ENCODE measurements around the gene DOCK3. TPM values are rescaled to one million over a fixed set of nuclear protein-coding genes. Genes with fewer than 3 reads are reported as not detected.

The DOCK3 gene
- total and polyA plus RNA-seq, 2 donors from 2014 or later: 0.49 to 0.54 TPM

- Histone ChIP-seq H3K4me3 (ENCODE audit: low read length in 3 of 3) (no peak overlapping the region), H3K4me1 (ENCODE audit: control insufficient read depth in 2 of 3, insufficient read depth in 2 of 3, low read depth in 1 of 3, low read length in 3 of 3) (no peaks in the 10 kb centered on the region), H3K36me3 (ENCODE audit: control insufficient read depth in 2 of 3, insufficient read depth in 3 of 3, low read length in 3 of 3) (no peaks in the 10 kb centered on the region), H3K9ac (ENCODE audit: low read length in 3 of 3) (no peak overlapping the region), H3K9me3 (ENCODE audit: control insufficient read depth in 2 of 3, insufficient read depth in 1 of 3, low read length in 3 of 3) (no peaks in the 10 kb centered on the region), H3K27ac (ENCODE audit: low read depth in 2 of 2, low read length in 2 of 2) (no peak overlapping the region), H3K27me3 (ENCODE audit: control insufficient read depth, insufficient read depth, low read length) (no peaks in the 10 kb centered on the region)
- TF ChIP-seq CTCF (IDR thresholded peaks at IDR 0.05; ENCODE audit: borderline replicate concordance, extremely low read depth, insufficient read depth): no peak
- intact Hi-C loops (cut with DNase I): no loop called here
- DNase-seq (no peak), FAIRE-seq (no peak)
These were observed 661.5 kb downstream of the DOCK3 start for GRCh38 chr3:51336261-51336660.

GRCh38 chr3:51337666-51338065 lies 662.9 kb downstream of the DOCK3 start:
- no peak for DNase-seq
- H3K9me3 ChIP-seq (ENCODE audit: control insufficient read depth in 2 of 3, insufficient read depth in 1 of 3, low read length in 3 of 3): no peaks in the 10 kb centered on the region
- intact Hi-C loops (cut with DNase I): no loop called here
- no peak overlapping the region for H3K9ac ChIP-seq (ENCODE audit: low read length in 3 of 3)
- no peak for FAIRE-seq
- no peaks in the 10 kb centered on the region for H3K36me3 ChIP-seq (ENCODE audit: control insufficient read depth in 2 of 3, insufficient read depth in 3 of 3, low read length in 3 of 3)
- no peak overlapping the region for H3K4me3 ChIP-seq (ENCODE audit: low read length in 3 of 3)
- no peak for TF ChIP-seq CTCF (IDR thresholded peaks at IDR 0.05; ENCODE audit: borderline replicate concordance, extremely low read depth, insufficient read depth)
- H3K4me1 ChIP-seq (ENCODE audit: control insufficient read depth in 2 of 3, insufficient read depth in 2 of 3, low read depth in 1 of 3, low read length in 3 of 3): no peaks in the 10 kb centered on the region
- H3K27ac ChIP-seq (ENCODE audit: low read depth in 2 of 2, low read length in 2 of 2): no peak overlapping the region
- no peaks in the 10 kb centered on the region for H3K27me3 ChIP-seq (ENCODE audit: control insufficient read depth, insufficient read depth, low read length)

GRCh38 chr3:51338632-51339031 lies 663.9 kb downstream of the DOCK3 start:
- FAIRE-seq (no peak), DNase-seq (no peak)
- Histone ChIP-seq H3K4me1 (ENCODE audit: control insufficient read depth in 2 of 3, insufficient read depth in 2 of 3, low read depth in 1 of 3, low read length in 3 of 3) (no peaks in the 10 kb centered on the region), H3K36me3 (ENCODE audit: control insufficient read depth in 2 of 3, insufficient read depth in 3 of 3, low read length in 3 of 3) (no peaks in the 10 kb centered on the region), H3K4me3 (ENCODE audit: low read length in 3 of 3) (no peak overlapping the region), H3K27ac (ENCODE audit: low read depth in 2 of 2, low read length in 2 of 2) (no peak overlapping the region), H3K9ac (ENCODE audit: low read length in 3 of 3) (no peak overlapping the region), H3K9me3 (ENCODE audit: control insufficient read depth in 2 of 3, insufficient read depth in 1 of 3, low read length in 3 of 3) (no peaks in the 10 kb centered on the region), H3K27me3 (ENCODE audit: control insufficient read depth, insufficient read depth, low read length) (no peaks in the 10 kb centered on the region)
- no peak for TF ChIP-seq CTCF (IDR thresholded peaks at IDR 0.05; ENCODE audit: borderline replicate concordance, extremely low read depth, insufficient read depth)
- intact Hi-C loops (cut with DNase I): no loop called here

Data from kidney (tissue), 14 donors.